Endothelial cell of umbilical vein (primary cell): ENCODE results near the gene DOK1. TPM values are rescaled to one million over a fixed set of nuclear protein-coding genes. Genes with fewer than 3 reads are reported as not detected.
A peak's percentile ranks its signal among the peaks of the same experiment; 100 is the strongest.

Experiments
- BruUV-seq: library from RNA; stranded (reverse); fragments of 400-500 nt; replicated peaks from 2 replicates; lab custom pipeline; 2021; lab: Mats Ljungman, UMichigan
- CTCF ChIA-PET: fragments of 300-600, 350-600 bp; sonication (Branson Sonifier 250); formaldehyde crosslinking; loops from one replicate; lab custom pipeline; 2021; ENCODE audit warnings: antibody characterized with exemption, inconsistent platforms; lab: Charles Lee
- POLR2A ChIA-PET: fragments of 300-600, 350-600 bp; sonication (Branson Sonifier 250); formaldehyde crosslinking; loops from one replicate; lab custom pipeline; 2021; ENCODE audit warnings: antibody characterized with exemption, inconsistent platforms; lab: Charles Lee
- DNase-seq: peaks from one replicate; pipeline ENCODE4 v3.0.0-alpha.2; 2011; ENCODE audit warnings: low read depth, low spot score
- FAIRE-seq: peaks from 2 replicates; lab custom pipeline; 2011; peaks lifted over from hg19 to GRCh38; lab: Jason Lieb, UNC
- H2AFZ ChIP-seq: 2 replicates; pipeline ENCODE4 v1.6.0; 2012; ENCODE audit warnings: low read depth, low read length, control low read depth, inconsistent platforms
- H3K27ac ChIP-seq: 2 replicates; pipeline ENCODE4 v1.5.1; 2011; ENCODE audit warnings: low read depth, mild to moderate bottlenecking, control low read depth, low read length, moderate library complexity; ENCODE audit not compliant: insufficient read depth
- H3K27me3 ChIP-seq, 2 experiments: 2 replicates each; pipeline versions ENCODE4 v1.6.0 to v1.6.1; 2011; ENCODE audit warnings: low read length in 2 of 2, mixed read lengths in 1 of 2; ENCODE audit not compliant: control insufficient read depth in 2 of 2, insufficient read depth in 2 of 2
- H3K36me3 ChIP-seq, 2 experiments: 2 replicates in 1 of 2; 3 replicates in 1 of 2; pipeline ENCODE4 v1.5.1; 2011; ENCODE audit warnings: low read length in 2 of 2, mild to moderate bottlenecking in 1 of 2, moderate library complexity in 1 of 2; ENCODE audit not compliant: control insufficient read depth in 2 of 2, insufficient read depth in 2 of 2; ENCODE audit errors: extremely low read depth in 1 of 2
- H3K4me1 ChIP-seq: 3 replicates; pipeline ENCODE4 v1.5.1; 2011; ENCODE audit warnings: mild to moderate bottlenecking, low read length; ENCODE audit not compliant: control insufficient read depth, insufficient read depth; ENCODE audit errors: extremely low read depth
- H3K4me2 ChIP-seq: 2 replicates; pipeline ENCODE4 v1.6.1; 2011; ENCODE audit warnings: low read length, control low read depth, mixed read lengths; ENCODE audit not compliant: insufficient read depth
- H3K4me3 ChIP-seq, 3 experiments: fragments of 200-600 bp in 1 of 3; sonication (generic), shearing (Covaris generic) in 1 of 3; replicated peaks in 1 of 3; 2 replicates each; pipeline ENCODE4 v1.5.1; 2011 to 2016; ENCODE audit warnings: control low read depth in 3 of 3, low read length in 3 of 3, mild to moderate bottlenecking in 2 of 3, inconsistent platforms in 1 of 3, low read depth in 1 of 3, moderate library complexity in 1 of 3; ENCODE audit not compliant: insufficient read depth in 1 of 3
- H3K79me2 ChIP-seq: 2 replicates; pipeline ENCODE4 v1.6.0; 2012; ENCODE audit warnings: low read length, inconsistent platforms; ENCODE audit not compliant: control insufficient read depth, insufficient read depth
- H3K9ac ChIP-seq: replicated peaks from 2 replicates; pipeline ENCODE3; 2011; ENCODE audit warnings: low read length, control low read depth; ENCODE audit not compliant: insufficient read depth; ENCODE audit errors: extremely low read depth
- H3K9me1 ChIP-seq: replicated peaks from 3 replicates; pipeline ENCODE4 v1.6.0; 2011; ENCODE audit warnings: mild to moderate bottlenecking, low read length; ENCODE audit not compliant: control insufficient read depth, insufficient read depth; ENCODE audit errors: extremely low read depth
- H3K9me3 ChIP-seq: replicated peaks from 2 replicates; pipeline ENCODE4 v1.5.1; 2012; ENCODE audit warnings: low read length, inconsistent platforms; ENCODE audit not compliant: control insufficient read depth, insufficient read depth
- H4K20me1 ChIP-seq: replicated peaks from 2 replicates; pipeline ENCODE3; 2011; ENCODE audit warnings: mild to moderate bottlenecking, low read length; ENCODE audit not compliant: control insufficient read depth, insufficient read depth; ENCODE audit errors: extremely low read depth
- EZH2 ChIP-seq: IDR thresholded peaks from 2 replicates; pipeline ENCODE4 v1.6.1; 2012; ENCODE audit warnings: borderline replicate concordance, low read depth, mild to moderate bottlenecking, moderate library complexity, low read length, inconsistent platforms; ENCODE audit not compliant: severe bottlenecking
- MYC ChIP-seq: IDR thresholded peaks from one replicate; pipeline ENCODE4 v1.6.1; 2011; ENCODE audit warnings: mild to moderate bottlenecking, low read depth, low read length
- POLR2AphosphoS5 ChIP-seq: IDR thresholded peaks from 2 replicates; pipeline ENCODE4 v1.6.1; 2012; ENCODE audit warnings: low read depth, mild to moderate bottlenecking, control low read depth, low read length, moderate library complexity; ENCODE audit not compliant: insufficient read depth
- dilution Hi-C: fragments of 300-500 bp; cut with MboI; formaldehyde crosslinking; loops from one replicate; pipeline ENCODE4 v1.15.0; 2019; ENCODE audit warnings: low sequenced_read_pairs; ENCODE audit not compliant: extremely low pct_ligation_motif_present
- intact Hi-C: fragments of 100-400 bp; cut with micrococcal nuclease; formaldehyde crosslinking; loops from one replicate; pipeline ENCODE4 v1.10.0; 2022
- polyA plus RNA-seq, 4 experiments: library from polyadenylated mRNA; depleted of rRNA in 3 of 4; stranded (reverse) in 3 of 4; unstranded in 1 of 4; fragments of >200 nt; gene quantifications; 2 replicates each; pipeline versions ENCODE4 v1.2.1 to v1.2.3, GENCODE V29; 2011 to 2012; ENCODE audit warnings: missing spikeins in 1 of 4
- total RNA-seq: library from RNA; stranded (reverse); gene quantifications from 2 replicates; pipeline ENCODE4 v1.2.3, GENCODE V29; 2021
- TF ChIP-seq, protein P1 (sequence below): IDR thresholded peaks from 2 replicates; pipeline ENCODE4 v1.6.1; 2011; ENCODE audit not compliant: insufficient read depth, insufficient read length
- TF ChIP-seq, protein P2 (sequence below), 2 donors: IDR thresholded peaks; 1 replicate in 1 of 2; 2 replicates in 1 of 2; pipeline ENCODE4 v1.5.1; 2011; ENCODE audit warnings: low read length in 2 of 2, mild to moderate bottlenecking in 2 of 2, moderate library complexity in 2 of 2, control low read depth in 1 of 2, inconsistent platforms in 1 of 2, low read depth in 1 of 2; ENCODE audit not compliant: insufficient read depth in 1 of 2; ENCODE audit errors: extremely low read depth in 1 of 2

The DOK1 gene
- total and polyA plus RNA-seq, 2 donors (not counting 3 experiments of a cell fraction or from before 2014, with no cell fraction given): 10.4 to 12.7 TPM

DNA sequence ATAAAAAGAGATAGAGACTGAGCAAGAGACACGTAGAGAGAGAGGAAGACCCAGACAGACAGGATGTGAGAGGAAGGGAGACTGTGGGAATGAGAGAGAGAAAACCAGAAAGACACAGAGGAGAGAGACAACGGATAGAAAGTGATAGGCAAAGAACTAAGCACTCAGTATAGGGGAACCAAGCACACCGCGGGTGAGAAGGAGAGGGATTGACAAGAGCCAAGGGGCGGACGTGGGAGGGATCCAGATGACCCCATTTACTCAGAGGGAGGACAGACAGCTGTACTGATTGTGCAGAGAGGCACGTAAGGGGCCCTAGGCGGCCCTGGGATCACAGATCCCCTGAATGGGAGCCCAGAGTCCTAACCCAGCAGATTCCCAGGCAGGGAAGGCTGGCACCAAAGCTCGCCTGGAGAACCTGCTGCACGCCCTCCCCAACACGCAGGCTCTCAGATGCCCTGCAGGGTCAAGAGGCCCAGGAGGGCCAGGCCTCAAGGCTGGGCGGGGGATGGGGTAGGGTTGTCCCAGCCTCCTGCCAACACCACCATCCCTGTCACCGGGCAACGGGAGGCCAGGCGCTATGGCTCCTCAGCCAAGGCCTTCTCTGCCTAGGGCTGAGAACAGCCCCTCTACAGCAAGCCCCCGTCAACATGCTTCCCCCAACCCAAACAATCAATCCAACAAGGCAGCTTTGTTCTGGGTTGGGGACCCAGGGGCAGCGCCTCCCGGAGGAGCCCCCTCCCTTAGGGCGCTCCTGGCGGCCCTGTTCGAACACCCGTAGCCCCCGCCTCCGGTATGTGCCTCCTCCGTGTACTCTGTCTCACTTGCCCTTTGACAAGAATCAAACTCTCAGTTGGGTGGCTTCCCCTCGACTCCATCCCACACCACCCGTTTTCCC lies 1.4 kb upstream of the DOK1 start:
- Histone ChIP-seq H3K9me3 (no peaks in the 10 kb centered on the region), H3K4me3 (no peak overlapping the region), H3K9me1 (no peaks in the 10 kb centered on the region), H3K27ac (no peak overlapping the region), H3K4me2 (no peak overlapping the region), H3K36me3 (peaks cover 0 to 4% of the 10 kb centered on the region in 2 experiments), H2AFZ (peak overlapping the region; percentile 98), H3K9ac (no peak overlapping the region), H3K79me2 (no peaks in the 10 kb centered on the region), H3K27me3 (peaks cover 1 to 4% of the 10 kb centered on the region in 2 experiments), H4K20me1 (no peaks in the 10 kb centered on the region), H3K4me1 (peaks cover 17% of the 10 kb centered on the region)
- no peak for TF ChIP-seq MYC
- no peak for TF ChIP-seq EZH2
- TF ChIP-seq, protein P1, sequence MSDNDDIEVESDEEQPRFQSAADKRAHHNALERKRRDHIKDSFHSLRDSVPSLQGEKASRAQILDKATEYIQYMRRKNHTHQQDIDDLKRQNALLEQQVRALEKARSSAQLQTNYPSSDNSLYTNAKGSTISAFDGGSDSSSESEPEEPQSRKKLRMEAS: no peak
- TF ChIP-seq, protein P2, sequence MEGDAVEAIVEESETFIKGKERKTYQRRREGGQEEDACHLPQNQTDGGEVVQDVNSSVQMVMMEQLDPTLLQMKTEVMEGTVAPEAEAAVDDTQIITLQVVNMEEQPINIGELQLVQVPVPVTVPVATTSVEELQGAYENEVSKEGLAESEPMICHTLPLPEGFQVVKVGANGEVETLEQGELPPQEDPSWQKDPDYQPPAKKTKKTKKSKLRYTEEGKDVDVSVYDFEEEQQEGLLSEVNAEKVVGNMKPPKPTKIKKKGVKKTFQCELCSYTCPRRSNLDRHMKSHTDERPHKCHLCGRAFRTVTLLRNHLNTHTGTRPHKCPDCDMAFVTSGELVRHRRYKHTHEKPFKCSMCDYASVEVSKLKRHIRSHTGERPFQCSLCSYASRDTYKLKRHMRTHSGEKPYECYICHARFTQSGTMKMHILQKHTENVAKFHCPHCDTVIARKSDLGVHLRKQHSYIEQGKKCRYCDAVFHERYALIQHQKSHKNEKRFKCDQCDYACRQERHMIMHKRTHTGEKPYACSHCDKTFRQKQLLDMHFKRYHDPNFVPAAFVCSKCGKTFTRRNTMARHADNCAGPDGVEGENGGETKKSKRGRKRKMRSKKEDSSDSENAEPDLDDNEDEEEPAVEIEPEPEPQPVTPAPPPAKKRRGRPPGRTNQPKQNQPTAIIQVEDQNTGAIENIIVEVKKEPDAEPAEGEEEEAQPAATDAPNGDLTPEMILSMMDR (IDR thresholded peaks at IDR 0.05; ENCODE audit: extremely low read depth in 1 of 2, insufficient read depth in 1 of 2, low read depth in 1 of 2, low read length in 2 of 2): no peak
- no peak for TF ChIP-seq POLR2AphosphoS5
- DNase-seq (no peak), FAIRE-seq (no peak)
- CTCF ChIA-PET: interaction anchor here (0.9 kb wide), 1 partner anchor 49 kb away, joined by 3 read pairs; no protein-coding TSS in a partner anchor
- dilution Hi-C loops (no loop called here), intact Hi-C loops (no loop called here)
- BruUV-seq: no TSS peak
- POLR2A ChIA-PET: no interaction called here
